Prostate gland (tissue), 2 donors: ENCODE results near the gene LIMS2. TPM values are rescaled to one million over a fixed set of nuclear protein-coding genes. Genes with fewer than 3 reads are reported as not detected.

Experiments
- DNase-seq: peaks from one replicate; pipeline ENCODE4 v3.0.0-alpha.2; 2019; ENCODE audit warnings: low spot score
- H3K27ac ChIP-seq, 2 donors: fragments of 200-600 bp; sonication (generic); 2 replicates each; pipeline ENCODE4 v1.5.1; 2017 to 2019
- H3K27me3 ChIP-seq: fragments of 200-600 bp; sonication (generic); replicated peaks from 2 replicates; pipeline ENCODE4 v1.5.1; 2019; ENCODE audit not compliant: insufficient read depth
- H3K36me3 ChIP-seq, 2 donors: fragments of 200-600 bp; sonication (generic); 1 replicate in 1 of 2; 2 replicates in 1 of 2; pipeline versions ENCODE4 v1.5.1 to v1.8.1; 2017 to 2019
- H3K4me1 ChIP-seq: fragments of 200-600 bp; sonication (generic); replicated peaks from 2 replicates; pipeline ENCODE4 v1.5.1; 2019
- H3K4me3 ChIP-seq, 2 donors: fragments of 200-600 bp; sonication (generic); 2 replicates each; pipeline ENCODE4 v1.5.1; 2017 to 2019
- H3K9me3 ChIP-seq: fragments of 200-600 bp; sonication (generic); 2 replicates; pipeline ENCODE4 v1.5.1; 2017
- CTCF ChIP-seq, 4 experiments: fragments of 200-600 bp in 2 of 4; fragments of 450-650 bp in 2 of 4; sonication (generic) in 2 of 4; IDR thresholded peaks; 1 replicate in 3 of 4; 2 replicates in 1 of 4; pipeline ENCODE4 v1.5.1; 2016 to 2019; ENCODE audit warnings: antibody characterized with exemption in 4 of 4, mild to moderate bottlenecking in 2 of 4, moderate library complexity in 2 of 4
- POLR2A ChIP-seq: fragments of 450-650 bp; IDR thresholded peaks from one replicate; pipeline ENCODE4 v1.6.1; 2016; ENCODE audit warnings: antibody characterized with exemption, mild to moderate bottlenecking
- POLR2AphosphoS5 ChIP-seq: sonication (generic); formaldehyde crosslinking; IDR thresholded peaks from one replicate; pipeline ENCODE4 v1.6.1; 2017; ENCODE audit warnings: antibody characterized with exemption
- WGBS: methylation state at CpG from one replicate; pipeline ENCODE4 v1.1.5; 2018; 5-methylcytosine and 5-hydroxymethylcytosine counted together
- intact Hi-C: fragments of 100-400 bp; cut with DNase I; formaldehyde crosslinking; loops from one replicate; pipeline ENCODE4 v1.14.2; 2022
- total RNA-seq, 2 donors: library from RNA; depleted of rRNA; stranded (reverse); fragments of >200 nt; gene quantifications; one replicate each; pipeline ENCODE4 v1.1.0, GENCODE V29; 2016

LIMS2 gene
- total RNA-seq, 2 donors from 2014 or later: 31.9 to 63.2 TPM

- H3K36me3 ChIP-seq: no peaks in the 10 kb centered on the region
- TF ChIP-seq CTCF (IDR thresholded peaks at IDR 0.05): no peak
- no peak for TF ChIP-seq POLR2A
- no peak for TF ChIP-seq POLR2AphosphoS5
- no peak within 1 kb of the TSS for H3K4me3 ChIP-seq
- H3K9me3 ChIP-seq: no peaks in the 10 kb centered on the region
- H3K4me1 ChIP-seq: peaks cover 2% of the 10 kb centered on the region
- no peak within 1 kb of the TSS for H3K27ac ChIP-seq
- DNase-seq: no peak
- WGBS: 65% methylated on average over 34 of the region's 37 CpGs
- no peaks in the 10 kb centered on the region for H3K27me3 ChIP-seq
- intact Hi-C loops: no loop called here
Observed at GRCh38 chr2:127645395-127646291, 29.7 kb downstream of the LIMS2 start, which contains the start of gene GPR17. TSS of gene GPR17 (plus strand) at chr2:127646153. CDS start at chr2:127650736, 4,583 bp downstream.

DNA sequence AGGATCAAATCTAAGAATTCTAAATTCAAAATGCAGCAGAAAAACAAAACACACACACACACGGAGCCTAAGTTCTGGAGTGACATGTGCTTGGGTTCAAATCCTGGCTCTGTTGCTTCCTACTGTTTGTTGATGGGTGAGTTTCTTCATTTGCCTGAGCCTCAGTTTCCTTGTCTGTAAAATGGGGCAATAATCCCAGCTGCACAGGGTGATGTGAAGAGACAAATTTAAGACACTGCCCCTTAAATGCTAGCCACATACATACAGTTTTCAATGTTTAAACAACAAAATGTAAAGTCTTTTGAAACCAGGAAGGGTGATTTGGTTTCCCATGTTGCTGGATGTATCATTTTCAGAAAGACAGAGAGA is 30.3 kb downstream of the LIMS2 start:
- H3K27ac ChIP-seq: no peak overlapping the region

GRCh38 chr2:127644066-127645025 is 31.0 kb downstream of the LIMS2 start:
- no peaks in the 10 kb centered on the region for H3K9me3 ChIP-seq
- H3K27me3 ChIP-seq: no peaks in the 10 kb centered on the region
- DNase-seq: no peak
- intact Hi-C loops: no loop called here
- peaks cover 2% of the 10 kb centered on the region for H3K4me1 ChIP-seq
- no peak overlapping the region for H3K4me3 ChIP-seq
- TF ChIP-seq POLR2AphosphoS5 (no peak), CTCF (IDR thresholded peaks at IDR 0.05) (no peak), POLR2A (no peak)
- H3K36me3 ChIP-seq: no peaks in the 10 kb centered on the region
- no peak overlapping the region for H3K27ac ChIP-seq
- WGBS: 88% methylated on average over 19 of the region's 19 CpGs

More for the DNA sequence above, 30.3 kb downstream of the LIMS2 start:
- no peaks in the 10 kb centered on the region for H3K9me3 ChIP-seq
- TF ChIP-seq CTCF (IDR thresholded peaks at IDR 0.05): no peak
- TF ChIP-seq POLR2AphosphoS5: no peak
- no peak for TF ChIP-seq POLR2A
- no peak overlapping the region for H3K4me3 ChIP-seq
- no peak for DNase-seq
- WGBS: 71% methylated on average over 1 of the region's 1 CpG
- H3K4me1 ChIP-seq: peaks cover 2% of the 10 kb centered on the region
- H3K27me3 ChIP-seq: no peaks in the 10 kb centered on the region
- H3K36me3 ChIP-seq: no peaks in the 10 kb centered on the region
- intact Hi-C loops: no loop called here

DNA sequence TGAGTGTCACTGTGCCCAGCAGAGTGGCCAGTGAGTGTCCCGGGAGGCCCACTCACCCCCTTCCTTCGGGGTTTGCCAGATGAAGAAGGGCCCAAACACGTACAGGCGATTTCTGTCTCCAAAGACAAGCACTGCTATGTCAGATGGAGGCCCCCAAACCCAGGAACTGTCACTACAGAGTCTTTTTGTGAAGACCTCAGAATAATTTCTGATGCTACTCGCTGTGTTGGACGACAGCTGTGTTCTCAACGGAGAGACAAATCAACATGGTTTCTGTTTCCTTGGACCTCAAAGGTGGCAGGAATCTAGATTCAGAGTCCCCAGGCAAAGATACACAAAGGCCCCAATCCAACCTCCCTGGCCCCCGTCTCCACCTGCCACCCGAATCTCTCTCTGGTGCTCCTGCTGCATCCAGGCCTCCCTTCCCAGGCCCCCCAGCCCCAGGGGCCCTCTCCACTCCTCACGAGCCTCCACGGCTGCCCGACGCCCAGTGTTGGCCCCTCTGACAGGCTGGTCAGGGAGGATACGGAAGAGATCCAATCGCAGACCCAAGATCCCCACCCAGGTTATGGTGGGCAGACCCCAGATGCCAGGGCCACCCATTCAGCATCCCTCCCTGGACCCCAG is 31.8 kb downstream of the LIMS2 start:
- DNase-seq: no peak
- no peak for TF ChIP-seq POLR2A
- no peak for TF ChIP-seq CTCF (IDR thresholded peaks at IDR 0.05)
- TF ChIP-seq POLR2AphosphoS5: no peak
- Histone ChIP-seq H3K4me1 (no peaks in the 10 kb centered on the region), H3K27me3 (no peaks in the 10 kb centered on the region), H3K4me3 (no peak overlapping the region), H3K9me3 (no peaks in the 10 kb centered on the region), H3K27ac (no peak overlapping the region), H3K36me3 (no peaks in the 10 kb centered on the region)
- 87% methylated on average over 15 of the region's 15 CpGs for WGBS
- intact Hi-C loops: no loop called here
